Measurements from ENCODE around the gene METTL25. TPM values are rescaled to one million over a fixed set of nuclear protein-coding genes. Genes with fewer than 3 reads are reported as not detected.

The METTL25 gene
- total RNA-seq, result 10 to 100 TPM; 13.7 to 32.3 (median 24.7) TPM

DNA sequence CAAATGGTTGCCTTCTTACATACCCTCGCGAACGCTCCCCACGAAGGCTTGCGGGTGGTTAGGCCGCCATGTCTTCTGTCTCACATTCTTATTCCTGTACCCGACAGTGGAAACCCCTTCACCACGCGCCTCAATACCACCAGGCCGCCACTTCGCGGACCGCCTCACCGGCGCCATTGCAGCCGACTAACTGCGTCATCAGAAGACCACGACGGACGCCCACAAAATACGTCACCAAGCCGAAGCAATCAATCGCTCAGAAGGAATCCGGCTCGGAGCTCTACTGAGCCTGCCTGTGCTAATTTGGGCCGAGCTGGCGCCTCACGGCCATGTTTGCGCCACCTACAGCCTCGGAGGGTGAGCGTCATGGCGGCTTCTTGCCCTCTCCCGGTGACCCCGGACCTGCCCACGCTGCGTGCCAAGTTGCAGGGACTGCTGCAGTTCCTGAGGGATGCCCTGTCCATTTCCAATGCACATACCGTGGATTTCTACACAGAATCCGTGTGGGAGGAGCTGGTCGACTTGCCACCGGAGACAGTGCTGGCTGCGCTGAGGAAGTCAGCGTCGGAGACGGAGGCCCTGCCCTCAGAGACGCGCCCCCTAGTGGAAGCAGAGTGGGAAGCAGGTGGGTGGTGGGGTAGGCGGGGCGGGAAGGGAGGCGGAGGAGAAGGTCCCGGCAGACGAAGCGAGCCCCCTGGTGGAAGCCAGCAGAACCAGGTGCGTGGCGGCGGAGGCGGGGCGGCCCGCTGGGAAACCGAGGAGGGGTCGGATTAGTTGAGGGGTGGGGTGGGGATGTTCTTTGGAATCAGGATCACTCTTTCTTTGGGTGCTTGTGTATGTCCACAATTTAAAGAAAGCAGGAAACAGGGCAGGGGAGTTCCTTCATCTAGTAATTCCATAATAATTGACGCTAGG, at the start of gene METTL25, which contains the start of gene CCDC59:
Gene METTL25 (plus strand): TSS at position 330 of the 915 bp plus-strand sequence. CDS start 37 bp downstream, at position 367.
Gene CCDC59 (minus strand): TSS at position 188 of the 915 bp plus-strand sequence. CDS start 11 bp downstream, at position 177.
- TF ChIP-seq EP300 (IDR thresholded peaks at IDR 0.05), result no peak
- TF ChIP-seq CTCF (IDR thresholded peaks at IDR 0.05), result peak; percentile 87 to 98 (median 93)
- peak; percentile 52 to 61 for TF ChIP-seq POLR2A (IDR thresholded peaks at IDR 0.05)
- peak; percentile 92 for TF ChIP-seq POLR2AphosphoS5 (IDR thresholded peaks at IDR 0.05)
- Histone ChIP-seq H3K4me1 (peaks cover 8 to 68% (median 20%) of the 10 kb centered on the region in 3 donors), H3K36me3 (peaks cover 0 to 32% of the 10 kb centered on the region in 2 donors), H3K9me3 (no peaks in the 10 kb centered on the region), H3K27me3 (no peaks in the 10 kb centered on the region), H3K4me3 (peak within 1 kb of the TSS; percentile 72 to 96), H3K27ac (peak within 1 kb of the TSS; percentile 87 to 97 (median 92))
- peak; percentile 98 for ATAC-seq
- WGBS, 2 donors (ENCODE audit: low coverage in 1 of 2), result 0 to 1% methylated on average over 1 to 11 of the region's 61 CpGs

DNA sequence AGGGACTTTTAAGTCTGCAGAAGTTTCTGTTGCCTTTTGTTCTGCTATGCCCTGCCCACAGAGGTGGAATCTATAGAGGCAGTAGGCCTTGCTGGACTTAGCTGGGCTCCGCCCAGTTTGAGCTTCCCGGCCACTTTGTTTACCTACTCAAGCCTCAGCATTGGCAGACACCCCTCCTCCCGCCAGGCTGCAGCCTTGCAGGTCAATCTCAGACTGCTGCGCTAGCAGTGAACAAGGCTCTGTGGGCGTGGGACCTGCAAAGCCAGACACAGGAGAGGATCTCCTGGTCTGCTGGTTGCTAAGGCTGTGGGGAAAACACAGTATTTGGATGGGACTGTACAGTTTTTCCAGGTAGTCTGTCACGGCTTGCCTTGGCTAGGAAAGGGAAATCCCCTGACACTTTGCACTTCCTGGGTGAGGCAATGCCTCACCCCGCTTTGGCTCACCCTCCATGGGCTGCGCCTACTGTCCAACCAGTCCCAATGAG, 43.9 kb upstream of the METTL25 start:
- TF ChIP-seq POLR2AphosphoS5 (IDR thresholded peaks at IDR 0.05), result no peak
- no peak for TF ChIP-seq EP300 (IDR thresholded peaks at IDR 0.05)
- TF ChIP-seq CTCF (IDR thresholded peaks at IDR 0.05), result no peak
- no peak for TF ChIP-seq POLR2A (IDR thresholded peaks at IDR 0.05)
- no peaks in the 10 kb centered on the region for H3K36me3 ChIP-seq
- 60% methylated on average over 1 of the region's 8 CpGs; no CpG with 5 or more reads in 1 of the 2 donors for WGBS, 2 donors (ENCODE audit: low coverage in 1 of 2)
- no peaks in the 10 kb centered on the region for H3K9me3 ChIP-seq
- no peak overlapping the region for H3K4me3 ChIP-seq
- H3K4me1 ChIP-seq, result no peaks in the 10 kb centered on the region
- no peak overlapping the region for H3K27ac ChIP-seq
- ATAC-seq, result no peak
- H3K27me3 ChIP-seq, result no peaks in the 10 kb centered on the region

- no peaks in the 10 kb centered on the region for H3K4me1 ChIP-seq
- no peak for ATAC-seq
- H3K27me3 ChIP-seq, result no peaks in the 10 kb centered on the region
- H3K4me3 ChIP-seq, result no peak overlapping the region
- H3K9me3 ChIP-seq, result no peaks in the 10 kb centered on the region
- H3K36me3 ChIP-seq, result no peaks in the 10 kb centered on the region
- TF ChIP-seq EP300 (IDR thresholded peaks at IDR 0.05) (no peak), POLR2A (IDR thresholded peaks at IDR 0.05) (no peak)
- H3K27ac ChIP-seq, result no peak overlapping the region
- 41 to 64% methylated on average over 1 of the region's 1 CpG for WGBS, 2 donors (ENCODE audit: low coverage in 1 of 2)
Measured at GRCh38 chr12:82319276-82319675, 39.1 kb upstream of the METTL25 start.

DNA sequence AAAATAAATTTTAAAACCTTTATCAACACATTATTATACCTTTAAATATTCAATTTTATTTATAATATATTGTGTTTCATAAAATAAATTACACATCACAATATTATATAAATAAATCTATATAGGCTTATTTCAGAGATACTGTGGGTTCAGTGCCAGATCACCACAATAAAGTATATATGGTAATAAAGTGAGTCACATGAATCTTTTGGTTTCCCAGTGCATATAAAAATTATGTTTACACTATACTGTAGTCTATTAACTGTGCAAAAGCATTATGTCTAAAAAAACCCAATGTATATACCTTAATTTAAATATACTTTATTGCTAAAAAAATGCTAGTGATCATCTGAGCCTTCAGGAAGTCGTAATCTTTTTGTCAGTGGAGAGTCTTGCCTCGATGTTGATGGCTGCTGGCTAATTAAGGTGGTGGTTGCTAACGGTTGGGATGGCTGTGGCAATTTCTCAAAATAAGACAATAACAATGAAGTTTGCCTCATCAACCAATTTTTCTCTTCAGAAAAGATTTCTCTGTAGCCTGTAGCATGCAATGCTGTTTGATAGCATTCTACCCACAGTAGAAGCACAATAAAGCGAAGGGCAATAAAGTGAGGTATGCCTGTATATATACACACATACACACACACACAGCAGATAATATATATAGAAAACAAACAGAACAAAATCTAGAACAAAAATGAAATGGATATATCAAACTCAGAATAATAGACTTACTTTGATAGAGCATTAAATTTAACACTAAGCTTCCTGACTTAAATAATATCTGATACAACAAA, 32.6 kb upstream of the METTL25 start:
- WGBS, 2 donors (ENCODE audit: low coverage in 1 of 2), result 67 to 74% methylated on average over 4 of the region's 4 CpGs
- ATAC-seq, result no peak
- H3K4me1 ChIP-seq, result no peaks in the 10 kb centered on the region
- no peaks in the 10 kb centered on the region for H3K27me3 ChIP-seq
- no peak for TF ChIP-seq POLR2A (IDR thresholded peaks at IDR 0.05)
- TF ChIP-seq EP300 (IDR thresholded peaks at IDR 0.05), result no peak
- no peak for TF ChIP-seq CTCF (IDR thresholded peaks at IDR 0.05)
- no peak for TF ChIP-seq POLR2AphosphoS5 (IDR thresholded peaks at IDR 0.05)
- H3K4me3 ChIP-seq, result no peak overlapping the region
- no peak overlapping the region for H3K27ac ChIP-seq
- H3K36me3 ChIP-seq, result no peaks in the 10 kb centered on the region
- H3K9me3 ChIP-seq, result no peaks in the 10 kb centered on the region

DNA sequence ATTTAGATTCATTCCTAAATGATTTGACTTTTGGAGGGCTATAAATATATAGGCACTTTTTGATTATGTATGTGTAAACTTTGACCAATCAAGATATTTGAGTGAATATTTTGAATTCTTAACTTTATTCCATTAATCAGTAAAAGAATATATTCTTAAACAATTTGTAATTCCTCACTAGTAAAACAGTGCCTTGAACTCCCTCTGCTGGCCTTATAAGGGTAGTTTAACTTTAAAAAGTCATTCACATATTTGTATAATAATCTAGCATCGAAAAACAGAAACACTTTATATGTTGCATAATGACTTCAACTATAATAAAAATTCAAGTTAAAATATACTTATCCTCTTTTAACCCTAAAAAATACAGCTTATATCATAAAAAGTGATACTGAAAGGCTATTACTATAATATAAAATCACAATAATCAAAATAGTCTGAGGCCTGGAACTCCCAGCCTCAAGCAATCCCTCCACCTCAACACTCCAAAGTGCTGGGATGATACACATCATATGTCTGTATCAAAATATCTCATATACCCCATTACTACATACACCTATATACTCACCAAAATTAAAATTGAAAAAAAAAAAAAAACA, 31.3 kb upstream of the METTL25 start:
- no peak overlapping the region for H3K27ac ChIP-seq
- ATAC-seq, result no peak
- no peak overlapping the region for H3K4me3 ChIP-seq
- H3K4me1 ChIP-seq, result no peaks in the 10 kb centered on the region
- WGBS, 2 donors (ENCODE audit: low coverage in 1 of 2), result 10 to 15% methylated on average over 1 of the region's 1 CpG
- H3K27me3 ChIP-seq, result no peaks in the 10 kb centered on the region
- H3K9me3 ChIP-seq, result no peaks in the 10 kb centered on the region
- TF ChIP-seq POLR2AphosphoS5 (IDR thresholded peaks at IDR 0.05), result no peak
- peak; percentile 24 to 50 (median 36) for TF ChIP-seq CTCF (IDR thresholded peaks at IDR 0.05)
- H3K36me3 ChIP-seq, result no peaks in the 10 kb centered on the region
